ENCODE results near the gene TNPO3. TPM values are rescaled to one million over a fixed set of nuclear protein-coding genes. Genes with fewer than 3 reads are reported as not detected.
A peak's percentile ranks its signal among the peaks of the same experiment; 100 is the strongest.

The TNPO3 gene
- total and polyA plus RNA-seq, 2 of the 4 experiments (the other 2 are of a cell fraction), result 24.2 to 77.2 TPM

- TF ChIP-seq MAZ (IDR thresholded peaks at IDR 0.05; ENCODE audit: borderline replicate concordance, low read depth, low read length), result no peak
Observed at GRCh38 chr7:128928882-128929788, 125.8 kb downstream of the TNPO3 start (continued).

GRCh38 chr7:128928159-128928813 lies 126.6 kb downstream of the TNPO3 start:
- intact Hi-C loops (cut with micrococcal nuclease), result no loop called here
- Histone ChIP-seq H3K18ac (ENCODE audit: low read depth, low read length) (no peak overlapping the region), H2BK15ac (ENCODE audit: low read depth, low read length) (no peak overlapping the region), H3K9me1 (ENCODE audit: insufficient read depth, low read length) (no peaks in the 10 kb centered on the region), H3K9ac (ENCODE audit: low read depth, low read length) (no peak overlapping the region), H3K4me2 (ENCODE audit: low read depth, low read length) (no peak overlapping the region), H2AK5ac (ENCODE audit: low read depth, low read length) (no peak overlapping the region), H3K4me1 (ENCODE audit: control insufficient read depth, insufficient read depth, low read length) (no peaks in the 10 kb centered on the region), H3K27me3 (ENCODE audit: control insufficient read depth, insufficient read depth, low read length) (peaks cover 56% of the 10 kb centered on the region), H2AK9ac (replicated peaks; ENCODE audit: low read depth, low read length, poor library complexity) (no peak overlapping the region), H2BK120ac (ENCODE audit: low read depth, low read length) (no peak overlapping the region), H3K23ac (ENCODE audit: low read depth, low read length) (no peak overlapping the region), H4K91ac (ENCODE audit: insufficient read depth, low read depth, low read length) (no peak overlapping the region), H3K4me3 (ENCODE audit: insufficient read depth, low read depth, low read length) (no peak overlapping the region), H2AFZ (replicated peaks; ENCODE audit: low read length, poor library complexity) (peak overlapping the region; percentile 6), H3K56ac (ENCODE audit: extremely low read depth, insufficient read depth, low read length) (no peak overlapping the region), H3K9me3 (ENCODE audit: control insufficient read depth, insufficient read depth, low read length) (no peaks in the 10 kb centered on the region), H3K36me3 (ENCODE audit: control insufficient read depth, insufficient read depth, low read length) (no peaks in the 10 kb centered on the region), H3K14ac (replicated peaks; ENCODE audit: low read depth, low read length) (no peak overlapping the region), H2BK5ac (ENCODE audit: low read depth, low read length, poor library complexity, severe bottlenecking) (no peak overlapping the region), H2BK20ac (ENCODE audit: low read depth, low read length) (no peak overlapping the region), H3K27ac (ENCODE audit: insufficient read depth, low read length) (no peak overlapping the region), H3K4ac (ENCODE audit: low read depth, low read length) (no peak overlapping the region), H4K20me1 (ENCODE audit: insufficient read depth, low read length) (no peaks in the 10 kb centered on the region), H4K5ac (ENCODE audit: low read depth, low read length) (no peak overlapping the region), H4K8ac (ENCODE audit: low read depth in 2 of 2, low read length in 2 of 2) (no peak overlapping the region), H3K79me1 (ENCODE audit: low read depth in 1 of 2, low read length in 2 of 2) (no peaks in the 10 kb centered on the region)
- ATAC-seq (ENCODE audit: low read depth) (no peak), DNase-seq (no peak)
- in situ Hi-C loops (cut with MboI; ENCODE audit: low sequenced_read_pairs), result no loop called here
- ChIA-PET POLR2A (ENCODE audit: unreplicated experiment) (no interaction called here), CTCF (no interaction called here)
- dilution Hi-C loops (cut with HindIII; ENCODE audit: low sequenced_read_pairs, unreplicated experiment), result no loop called here
- BruUV-seq (replicated peaks), result no TSS peak
- WGBS, 2 experiments (ENCODE audit: extremely low coverage in 2 of 2, insufficient read length in 1 of 2), result no CpG with 5 or more reads among the region's 8 CpGs
- TF ChIP-seq NFE2L2 (IDR thresholded peaks at IDR 0.05; ENCODE audit: low read depth, low read length), result no peak
- TF ChIP-seq POLR2A (IDR thresholded peaks at IDR 0.05; ENCODE audit: low read depth, low read length), result no peak
- TF ChIP-seq RFX5 (IDR thresholded peaks at IDR 0.05; ENCODE audit: low read depth, low read length), result no peak
- TF ChIP-seq SMC3 (IDR thresholded peaks at IDR 0.05; ENCODE audit: low read depth, low read length), result no peak
- TF ChIP-seq, protein P1, sequence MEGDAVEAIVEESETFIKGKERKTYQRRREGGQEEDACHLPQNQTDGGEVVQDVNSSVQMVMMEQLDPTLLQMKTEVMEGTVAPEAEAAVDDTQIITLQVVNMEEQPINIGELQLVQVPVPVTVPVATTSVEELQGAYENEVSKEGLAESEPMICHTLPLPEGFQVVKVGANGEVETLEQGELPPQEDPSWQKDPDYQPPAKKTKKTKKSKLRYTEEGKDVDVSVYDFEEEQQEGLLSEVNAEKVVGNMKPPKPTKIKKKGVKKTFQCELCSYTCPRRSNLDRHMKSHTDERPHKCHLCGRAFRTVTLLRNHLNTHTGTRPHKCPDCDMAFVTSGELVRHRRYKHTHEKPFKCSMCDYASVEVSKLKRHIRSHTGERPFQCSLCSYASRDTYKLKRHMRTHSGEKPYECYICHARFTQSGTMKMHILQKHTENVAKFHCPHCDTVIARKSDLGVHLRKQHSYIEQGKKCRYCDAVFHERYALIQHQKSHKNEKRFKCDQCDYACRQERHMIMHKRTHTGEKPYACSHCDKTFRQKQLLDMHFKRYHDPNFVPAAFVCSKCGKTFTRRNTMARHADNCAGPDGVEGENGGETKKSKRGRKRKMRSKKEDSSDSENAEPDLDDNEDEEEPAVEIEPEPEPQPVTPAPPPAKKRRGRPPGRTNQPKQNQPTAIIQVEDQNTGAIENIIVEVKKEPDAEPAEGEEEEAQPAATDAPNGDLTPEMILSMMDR (conservative IDR thresholded peaks at IDR 0.05; ENCODE audit: low read depth, low read length), result no peak
- no peak for TF ChIP-seq MXI1 (IDR thresholded peaks at IDR 0.05; ENCODE audit: borderline replicate concordance, low read depth, low read length)
- TF ChIP-seq BHLHE40 (IDR thresholded peaks at IDR 0.05; ENCODE audit: low read depth, low read length), result no peak
- no peak for TF ChIP-seq MAZ (IDR thresholded peaks at IDR 0.05; ENCODE audit: borderline replicate concordance, low read depth, low read length)
- no peak for TF ChIP-seq RCOR1 (IDR thresholded peaks at IDR 0.05; ENCODE audit: insufficient replicate concordance, low read length)
- no peak for TF ChIP-seq CEBPB (IDR thresholded peaks at IDR 0.05; ENCODE audit: low read depth, low read length)
- no peak for TF ChIP-seq FOS (IDR thresholded peaks at IDR 0.05; ENCODE audit: low read depth, low read length)
- no peak for TF ChIP-seq ELK1 (IDR thresholded peaks at IDR 0.05; ENCODE audit: borderline replicate concordance, low read depth, low read length)
- TF ChIP-seq MAFK (IDR thresholded peaks at IDR 0.05; ENCODE audit: low read depth, low read length), result no peak
